Measurements from ENCODE around the gene MGAT5B. TPM values are rescaled to one million over a fixed set of nuclear protein-coding genes. Genes with fewer than 3 reads are reported as not detected.
"Not testable (repeated sequence)": the region's sequence is repeated elsewhere in the genome, so short reads cannot be mapped to it uniquely, and the experiment has no call there.

The MGAT5B gene
- total RNA-seq, 1 experiment from 2014 or later = 15.0 TPM

DNA sequence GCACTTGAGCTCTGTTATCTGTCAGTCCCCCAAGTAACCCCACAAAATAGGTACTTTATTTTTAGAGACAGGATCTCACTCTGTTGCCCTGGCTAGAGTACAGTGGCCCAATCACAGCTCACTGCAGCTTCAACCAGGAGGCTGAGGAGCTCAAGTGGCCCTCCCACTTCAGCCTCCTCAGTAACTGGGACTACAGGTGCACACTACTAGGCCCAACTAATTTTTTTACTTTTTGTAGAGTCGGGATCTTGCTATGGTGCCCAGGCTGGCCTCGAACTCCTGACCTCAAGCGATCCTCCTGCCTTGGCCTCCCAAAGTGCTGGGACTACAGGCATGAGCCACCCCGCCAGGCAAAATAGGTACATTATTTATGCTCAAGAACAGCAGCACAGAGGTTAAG lies 99.6 kb downstream of the MGAT5B start:
- H3K27me3 ChIP-seq (replicated peaks) = peaks cover 21% of the 10 kb centered on the region
- H3K4me3 ChIP-seq = no peak overlapping the region
- no peaks in the 10 kb centered on the region for H3K36me3 ChIP-seq
- DNase-seq (ENCODE audit: low read depth in 1 of 2, low spot score in 2 of 2) = no peak
- no peaks in the 10 kb centered on the region for H3K9me3 ChIP-seq (replicated peaks)
- H3K27ac ChIP-seq = no peak overlapping the region
- peaks cover 6% of the 10 kb centered on the region for H3K4me1 ChIP-seq (replicated peaks)

DNA sequence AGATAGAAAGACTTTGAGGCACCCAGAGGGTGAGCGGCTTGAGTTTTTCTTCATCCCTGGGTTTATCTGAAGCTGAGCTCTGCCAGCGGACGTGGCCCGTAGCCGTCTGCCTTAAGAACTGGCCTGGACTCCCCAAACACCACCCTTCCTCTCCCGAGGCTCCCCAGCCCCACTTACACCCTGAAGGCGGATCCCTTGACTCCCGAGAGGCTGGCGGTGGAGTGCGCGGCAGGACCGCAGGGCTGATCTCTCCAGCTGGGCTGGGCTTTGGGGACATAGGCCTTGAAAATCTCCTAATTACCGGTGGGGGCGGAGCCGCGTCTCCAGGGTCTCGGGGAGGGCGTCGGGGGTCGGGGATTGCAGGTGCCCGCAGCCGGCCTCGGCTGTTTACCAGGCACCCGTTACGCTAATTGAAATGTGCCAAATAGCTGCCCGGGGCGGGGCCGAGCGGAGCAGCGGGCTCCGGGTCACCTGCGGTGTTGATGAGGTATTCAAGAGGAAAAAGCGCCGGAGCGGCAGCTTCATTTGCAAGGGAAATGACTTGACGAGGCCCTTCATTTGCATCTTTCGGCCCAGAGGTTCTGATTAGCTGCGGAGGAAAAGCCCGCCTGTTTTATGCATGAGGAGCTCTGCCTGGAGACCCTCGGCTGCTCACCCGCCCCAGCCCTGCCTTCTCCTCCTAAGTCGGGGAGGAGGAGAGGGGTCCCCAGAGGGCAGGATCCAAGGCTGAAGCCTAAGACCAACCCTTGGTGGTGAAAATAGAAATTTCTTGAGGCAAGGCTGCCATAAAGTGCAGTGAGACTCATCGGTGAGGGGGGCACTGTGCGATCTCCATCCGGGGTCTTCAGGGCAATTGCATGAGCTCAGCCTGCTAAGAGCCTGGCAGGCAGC lies 100.7 kb downstream of the MGAT5B start:
- Histone ChIP-seq H3K36me3 (no peaks in the 10 kb centered on the region), H3K4me3 (no peak overlapping the region), H3K4me1 (replicated peaks) (peaks cover 6% of the 10 kb centered on the region), H3K9me3 (replicated peaks) (no peaks in the 10 kb centered on the region), H3K27ac (no peak overlapping the region), H3K27me3 (replicated peaks) (peaks cover 21% of the 10 kb centered on the region)
- DNase-seq (ENCODE audit: low read depth in 1 of 2, low spot score in 2 of 2) = no peak

DNA sequence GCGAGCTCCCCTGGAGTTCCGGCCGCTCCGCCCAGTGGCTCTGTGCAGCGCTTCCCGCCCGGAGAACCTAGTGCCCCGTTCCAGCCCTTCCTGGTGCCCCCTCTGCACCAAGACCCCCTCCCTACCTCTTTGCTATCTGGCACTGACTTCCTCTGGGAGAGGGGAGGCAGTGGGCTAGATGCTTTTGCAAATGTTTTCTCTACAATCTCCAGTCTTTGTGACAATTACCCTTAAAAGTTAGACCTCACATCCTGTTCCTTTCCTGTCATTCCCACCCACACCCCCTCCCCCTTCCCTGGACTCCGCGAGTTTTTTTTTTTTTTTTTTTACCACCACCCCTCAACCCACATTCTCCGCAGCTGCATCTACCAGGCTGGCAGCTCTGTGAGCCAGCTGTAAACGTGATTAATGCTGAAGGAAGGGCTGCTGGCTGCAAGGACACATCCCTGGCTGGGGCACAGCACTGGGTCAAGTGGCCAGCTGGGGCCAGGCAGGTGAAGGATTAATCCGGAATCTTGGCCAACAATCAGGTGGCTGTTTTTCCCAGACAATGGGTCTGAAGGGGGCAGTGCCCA lies 101.5 kb downstream of the MGAT5B start:
- no peaks in the 10 kb centered on the region; the same call in 1 of the 2 replicates for H3K9me3 ChIP-seq (replicated peaks)
- no peak overlapping the region for H3K4me3 ChIP-seq
- peaks cover 21% of the 10 kb centered on the region for H3K27me3 ChIP-seq (replicated peaks)
- no peak overlapping the region for H3K27ac ChIP-seq
- H3K4me1 ChIP-seq (replicated peaks) = peaks cover 6% of the 10 kb centered on the region
- no peaks in the 10 kb centered on the region for H3K36me3 ChIP-seq
- no peak for DNase-seq (ENCODE audit: low read depth in 1 of 2, low spot score in 2 of 2)

DNA sequence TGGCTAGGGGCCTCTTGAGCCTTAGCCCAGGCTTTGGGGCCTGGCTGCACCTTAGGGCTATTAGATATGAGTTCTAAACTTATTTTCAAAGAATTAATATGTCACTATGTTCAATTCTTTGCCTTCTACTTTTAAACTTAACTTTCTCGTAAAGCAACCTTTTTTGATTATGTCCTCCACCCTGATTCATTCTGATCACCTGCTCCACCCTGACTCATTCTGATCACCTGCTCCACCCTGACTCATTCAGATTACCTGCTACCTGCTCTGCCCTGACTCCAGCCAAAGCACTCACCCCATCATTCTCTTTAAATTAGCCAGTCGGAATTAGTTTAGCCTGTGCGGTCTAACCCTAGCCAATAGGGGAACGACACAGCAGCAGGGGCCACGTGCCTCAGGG lies 102.0 kb downstream of the MGAT5B start:
- peaks cover 21% of the 10 kb centered on the region for H3K27me3 ChIP-seq (replicated peaks)
- not testable (repeated sequence) for H3K4me3 ChIP-seq; DNase-seq (ENCODE audit: low read depth in 1 of 2, low spot score in 2 of 2); H3K9me3 ChIP-seq (replicated peaks); H3K27ac ChIP-seq; H3K36me3 ChIP-seq; H3K4me1 ChIP-seq (replicated peaks)

DNA sequence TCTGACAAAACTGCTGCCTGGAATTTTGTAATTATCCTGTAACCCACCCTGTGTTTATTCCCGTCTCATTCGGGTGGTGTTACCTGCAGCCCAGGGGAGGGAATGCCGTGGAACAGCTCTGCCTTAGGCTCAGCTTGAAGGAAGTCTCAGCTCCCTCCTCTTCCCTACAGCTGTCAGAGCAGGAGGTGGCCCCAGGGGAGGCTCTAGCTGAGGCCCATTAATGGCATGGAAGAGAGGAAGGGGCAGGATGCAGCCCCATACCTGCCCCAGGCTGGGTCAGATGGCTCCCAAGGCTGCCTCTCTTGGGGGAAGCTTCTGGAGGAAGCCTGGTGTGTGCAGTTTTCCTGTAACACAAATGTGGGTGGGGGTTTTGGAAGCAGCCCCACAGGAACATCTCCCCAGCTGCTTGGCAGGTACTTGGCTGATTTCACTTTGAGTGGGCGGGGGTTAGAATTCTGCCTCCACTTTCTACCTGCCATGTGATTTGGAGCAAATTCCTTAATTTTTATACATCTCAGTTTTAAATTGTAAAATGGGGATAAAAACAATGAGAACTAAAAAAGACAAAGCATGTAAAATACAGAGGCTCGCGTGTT lies 103.9 kb downstream of the MGAT5B start:
- H3K27me3 ChIP-seq (replicated peaks) = peaks cover 21% of the 10 kb centered on the region
- H3K27ac ChIP-seq = no peak overlapping the region
- DNase-seq (ENCODE audit: low read depth in 1 of 2, low spot score in 2 of 2) = no peak
- H3K36me3 ChIP-seq = no peaks in the 10 kb centered on the region
- peaks cover 6% of the 10 kb centered on the region for H3K4me1 ChIP-seq (replicated peaks)
- no peaks in the 10 kb centered on the region; the same call in 1 of the 2 replicates for H3K9me3 ChIP-seq (replicated peaks)
- H3K4me3 ChIP-seq = no peak overlapping the region

DNA sequence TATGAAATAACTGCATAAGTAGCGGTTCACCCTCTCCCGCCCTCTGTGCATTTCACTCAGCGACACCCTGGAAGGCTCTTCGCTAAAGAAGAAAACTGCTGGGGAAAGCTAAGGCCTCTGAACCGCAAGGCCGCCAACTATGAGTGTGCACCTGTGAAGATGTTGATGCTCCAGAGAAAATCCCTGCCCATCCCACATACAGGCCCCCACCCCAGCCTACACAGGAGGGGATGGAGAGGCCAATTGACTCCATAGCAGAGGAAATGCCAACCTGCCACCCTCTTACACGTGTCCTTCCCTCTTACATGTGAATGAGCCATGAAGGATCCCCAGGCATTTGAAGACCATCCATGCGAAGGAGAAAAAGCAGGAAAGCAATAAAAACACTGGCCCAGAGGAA lies 104.8 kb downstream of the MGAT5B start:
- no peak overlapping the region for H3K4me3 ChIP-seq
- no peak for DNase-seq (ENCODE audit: low read depth in 1 of 2, low spot score in 2 of 2)
- H3K27me3 ChIP-seq (replicated peaks) = peaks cover 14% of the 10 kb centered on the region
- H3K36me3 ChIP-seq = no peaks in the 10 kb centered on the region
- H3K9me3 ChIP-seq (replicated peaks) = peaks cover 9% of the 10 kb centered on the region
- H3K4me1 ChIP-seq (replicated peaks) = peaks cover 6% of the 10 kb centered on the region
- no peak overlapping the region for H3K27ac ChIP-seq

DNA sequence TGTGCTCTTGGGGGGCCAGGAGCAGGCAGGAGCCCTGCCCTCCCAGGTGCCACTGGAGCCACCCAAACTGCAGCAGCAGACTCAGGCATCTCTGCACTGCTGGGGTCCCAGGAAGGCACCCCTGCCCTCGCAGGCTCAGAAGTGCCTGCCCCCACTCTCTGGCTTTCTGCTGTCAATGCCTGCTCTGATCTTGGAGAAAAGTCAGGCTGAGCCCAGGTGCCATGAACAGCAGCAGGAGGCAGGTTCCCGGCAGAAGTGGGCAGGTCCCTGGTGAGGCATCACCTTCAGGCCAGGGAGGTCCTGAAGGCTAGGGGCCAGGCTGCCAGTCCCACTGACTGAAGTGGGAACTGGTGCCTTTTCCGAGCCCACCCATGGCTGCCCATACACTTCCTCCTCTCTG lies 106.5 kb downstream of the MGAT5B start:
- H3K27ac ChIP-seq = no peak overlapping the region
- H3K9me3 ChIP-seq (replicated peaks) = peaks cover 13% of the 10 kb centered on the region
- no peaks in the 10 kb centered on the region for H3K27me3 ChIP-seq (replicated peaks)

DNA sequence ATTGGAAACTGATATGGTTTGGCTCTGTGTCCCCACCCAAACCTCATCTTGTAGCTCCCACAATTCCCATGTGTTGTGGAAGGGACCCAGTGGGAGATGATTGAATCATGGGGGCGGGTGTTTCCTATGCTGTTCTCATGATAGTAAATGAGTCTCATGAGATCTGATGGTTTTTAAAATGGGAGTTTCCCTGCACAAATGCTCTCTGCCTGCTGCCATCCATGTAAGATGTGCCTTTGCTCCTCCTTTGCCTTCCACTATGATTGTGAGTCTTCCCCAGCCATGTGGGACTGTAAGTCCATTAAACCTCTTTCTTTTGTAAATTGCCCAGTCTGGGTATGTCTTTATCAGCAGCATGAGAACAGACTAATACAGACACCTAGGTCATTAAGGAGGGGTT lies 109.8 kb downstream of the MGAT5B start:
- not testable (repeated sequence) for H3K4me1 ChIP-seq (replicated peaks); H3K27me3 ChIP-seq (replicated peaks); H3K36me3 ChIP-seq

More for the DNA sequence above, 106.5 kb downstream of the MGAT5B start:
- Histone ChIP-seq H3K36me3 (no peaks in the 10 kb centered on the region), H3K4me1 (replicated peaks) (no peaks in the 10 kb centered on the region), H3K4me3 (no peak overlapping the region)
- DNase-seq (ENCODE audit: low read depth in 1 of 2, low spot score in 2 of 2) = no peak

DNA sequence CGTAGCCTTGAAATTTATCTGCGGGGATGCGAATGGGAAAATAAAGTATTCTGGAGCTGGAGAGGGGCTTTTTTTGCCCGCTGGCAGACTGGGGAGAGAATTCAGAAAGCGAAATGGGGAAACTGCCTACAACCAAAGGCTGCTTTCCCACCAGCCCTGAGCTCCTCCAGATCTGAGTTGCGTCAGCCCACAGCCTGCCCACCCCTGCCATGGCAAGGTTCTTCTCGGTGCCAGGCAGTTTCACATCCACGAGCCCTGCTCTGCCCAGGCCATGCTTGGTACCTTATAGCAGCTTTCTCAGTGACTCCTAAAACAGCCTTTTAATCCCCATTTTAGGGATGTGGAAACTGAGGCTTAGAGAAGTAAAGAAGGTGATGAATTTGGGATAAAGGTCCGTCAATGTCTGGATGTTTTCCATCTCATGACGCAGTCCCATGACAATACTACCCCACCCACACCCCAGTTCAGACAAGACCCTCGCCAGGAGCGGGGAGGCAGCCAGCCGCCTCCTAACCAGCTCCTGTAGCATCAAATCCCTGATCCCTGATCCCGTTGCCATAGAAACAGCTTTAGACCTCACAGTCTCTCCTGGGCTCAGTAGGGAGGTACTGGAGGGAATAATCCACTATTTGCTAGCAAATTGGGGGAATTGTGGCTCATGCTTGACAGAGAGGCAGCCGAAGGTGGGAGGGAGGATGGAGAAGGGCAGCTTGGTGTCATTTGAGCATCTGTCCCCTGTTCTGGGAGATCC lies 113.5 kb downstream of the MGAT5B start:
- H3K4me3 ChIP-seq = no peak overlapping the region
- DNase-seq (ENCODE audit: low read depth in 1 of 2, low spot score in 2 of 2) = no peak
- no peaks in the 10 kb centered on the region for H3K4me1 ChIP-seq (replicated peaks)
- H3K27me3 ChIP-seq (replicated peaks) = no peaks in the 10 kb centered on the region
- H3K27ac ChIP-seq = no peak overlapping the region
- H3K36me3 ChIP-seq = no peaks in the 10 kb centered on the region
- H3K9me3 ChIP-seq (replicated peaks) = peaks cover 13% of the 10 kb centered on the region

More for the DNA sequence above, 109.8 kb downstream of the MGAT5B start:
- DNase-seq (ENCODE audit: low read depth in 1 of 2, low spot score in 2 of 2); H3K27ac ChIP-seq; H3K4me3 ChIP-seq: not testable (repeated sequence)
- H3K9me3 ChIP-seq (replicated peaks) = peaks cover 13% of the 10 kb centered on the region

DNA sequence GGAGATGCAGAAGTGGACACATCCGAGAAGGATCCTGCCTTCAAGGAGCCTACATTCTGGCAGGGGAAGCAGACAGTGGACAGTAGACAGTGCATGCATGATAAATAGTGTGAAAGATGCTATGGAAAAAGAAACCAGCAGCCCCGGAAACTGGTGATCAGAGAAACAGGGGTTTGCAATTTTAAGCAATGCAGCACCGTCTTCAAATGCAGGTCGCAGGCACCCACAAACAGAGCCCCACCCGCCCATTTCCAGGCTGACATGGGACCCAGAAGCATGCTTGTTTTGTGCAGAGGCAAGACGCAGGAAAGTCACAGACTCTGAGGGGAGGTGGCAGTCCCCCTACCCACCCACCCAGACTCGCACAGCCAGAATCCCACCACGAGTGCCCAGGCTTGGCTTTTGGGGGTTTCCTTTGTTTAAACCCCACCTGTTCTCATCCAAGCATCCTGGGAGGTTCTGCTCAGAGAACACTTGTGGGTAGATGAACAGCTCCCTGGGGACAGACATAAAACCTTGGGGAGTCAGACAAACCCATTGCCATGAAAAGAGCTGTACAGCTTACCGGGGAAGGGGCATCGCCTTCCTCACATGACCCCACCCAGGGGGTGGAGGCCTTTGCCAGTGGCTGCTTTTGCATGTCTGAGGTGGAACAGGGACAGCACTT lies 114.3 kb downstream of the MGAT5B start:
- Histone ChIP-seq H3K36me3 (no peaks in the 10 kb centered on the region), H3K9me3 (replicated peaks) (peaks cover 9% of the 10 kb centered on the region), H3K27ac (no peak overlapping the region), H3K27me3 (replicated peaks) (no peaks in the 10 kb centered on the region), H3K4me3 (no peak overlapping the region), H3K4me1 (replicated peaks) (no peaks in the 10 kb centered on the region)
- no peak for DNase-seq (ENCODE audit: low read depth in 1 of 2, low spot score in 2 of 2)

DNA sequence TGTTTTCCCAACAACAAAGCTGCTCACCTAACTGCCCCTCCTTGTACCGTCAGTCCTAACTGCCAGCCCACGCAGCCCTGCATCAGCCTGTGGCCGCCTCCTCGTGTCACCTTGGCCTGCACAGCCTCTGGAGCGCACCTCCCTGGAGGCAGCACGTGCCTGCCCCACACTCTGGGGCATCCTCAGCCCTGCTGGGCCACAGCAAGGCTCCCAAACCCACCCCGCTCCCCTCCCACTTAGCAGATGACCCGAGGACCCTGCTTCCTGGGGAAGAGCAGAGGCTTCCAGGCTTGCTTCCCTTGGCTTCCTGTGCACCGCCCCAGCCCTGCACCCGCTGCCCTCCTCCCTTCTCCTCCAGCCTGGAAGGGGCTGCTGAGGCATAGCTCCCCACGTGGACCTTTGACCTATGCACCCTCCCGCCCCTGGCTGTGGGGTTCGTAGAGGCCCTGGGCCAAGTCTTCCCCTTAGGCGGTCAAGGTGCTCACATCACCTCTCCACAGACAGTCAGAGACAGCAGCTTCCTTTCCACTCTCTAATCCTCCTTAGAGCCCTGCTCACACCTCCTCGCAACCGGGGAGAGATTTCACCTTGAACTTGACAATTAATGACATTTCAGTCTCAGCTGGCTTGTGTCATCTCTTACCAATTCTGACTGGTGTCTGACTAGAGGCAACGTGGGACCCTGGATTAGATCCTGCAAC lies 115.0 kb downstream of the MGAT5B start:
- H3K4me3 ChIP-seq = no peak overlapping the region
- H3K4me1 ChIP-seq (replicated peaks) = no peaks in the 10 kb centered on the region
- H3K27me3 ChIP-seq (replicated peaks) = no peaks in the 10 kb centered on the region
- H3K36me3 ChIP-seq = no peaks in the 10 kb centered on the region
- H3K27ac ChIP-seq = no peak overlapping the region
- H3K9me3 ChIP-seq (replicated peaks) = peaks cover 2% of the 10 kb centered on the region
- DNase-seq (ENCODE audit: low read depth in 1 of 2, low spot score in 2 of 2) = no peak

DNA sequence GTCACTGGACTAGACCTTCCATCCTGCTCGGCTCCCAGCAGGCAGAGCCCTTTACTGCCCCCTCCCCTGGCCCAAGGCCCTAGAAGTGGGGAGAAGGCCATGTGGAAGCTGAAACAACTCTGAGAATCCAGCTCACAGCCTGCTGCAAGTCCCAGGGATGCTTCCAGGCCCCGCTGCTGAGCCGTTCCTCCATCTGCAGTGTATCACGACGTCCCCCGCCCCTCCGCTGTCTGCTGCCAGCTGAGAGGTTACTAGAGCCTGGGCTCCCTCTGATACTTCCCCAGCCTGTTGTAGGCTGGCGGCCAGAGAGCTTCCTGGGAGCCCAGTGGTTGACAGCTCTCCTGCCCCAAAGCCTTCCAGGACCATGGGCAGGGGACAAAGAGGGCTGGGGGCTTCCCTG lies 118.2 kb downstream of the MGAT5B start:
- Histone ChIP-seq H3K27ac (no peak overlapping the region), H3K4me3 (no peak overlapping the region), H3K36me3 (no peaks in the 10 kb centered on the region), H3K9me3 (replicated peaks) (no peaks in the 10 kb centered on the region; the same call in 1 of the 2 replicates), H3K27me3 (replicated peaks) (no peaks in the 10 kb centered on the region), H3K4me1 (replicated peaks) (no peaks in the 10 kb centered on the region)
- DNase-seq (ENCODE audit: low read depth in 1 of 2, low spot score in 2 of 2) = no peak

Measured in SJSA1 (cell line).